SK-N-MC (cell line): ENCODE measurements around the gene CACNA1C.

Source experiments
- EZH2 ChIP-seq: fragments of 200-600 bp; sonication (generic); IDR thresholded peaks from one replicate; pipeline ENCODE4 v1.6.1; 2017; ENCODE audit warnings: antibody characterized with exemption
- POLR2AphosphoS5 ChIP-seq: IDR thresholded peaks from 2 replicates; pipeline ENCODE4 v1.6.1; 2012; ENCODE audit warnings: mild to moderate bottlenecking, low read depth, low read length, borderline replicate concordance

GRCh38 chr12:2263901-2264300 is 211.1 kb downstream of the CACNA1C start:
- TF ChIP-seq EZH2: no peak
- no peak for TF ChIP-seq POLR2AphosphoS5
